Measurements from ENCODE around the gene EMILIN3. TPM values are rescaled to one million over a fixed set of nuclear protein-coding genes. Genes with fewer than 3 reads are reported as not detected.
A peak's percentile ranks its signal among the peaks of the same experiment; 100 is the strongest.

Gene EMILIN3
- total RNA-seq, 1 donor from 2014 or later = 0.47 TPM

DNA sequence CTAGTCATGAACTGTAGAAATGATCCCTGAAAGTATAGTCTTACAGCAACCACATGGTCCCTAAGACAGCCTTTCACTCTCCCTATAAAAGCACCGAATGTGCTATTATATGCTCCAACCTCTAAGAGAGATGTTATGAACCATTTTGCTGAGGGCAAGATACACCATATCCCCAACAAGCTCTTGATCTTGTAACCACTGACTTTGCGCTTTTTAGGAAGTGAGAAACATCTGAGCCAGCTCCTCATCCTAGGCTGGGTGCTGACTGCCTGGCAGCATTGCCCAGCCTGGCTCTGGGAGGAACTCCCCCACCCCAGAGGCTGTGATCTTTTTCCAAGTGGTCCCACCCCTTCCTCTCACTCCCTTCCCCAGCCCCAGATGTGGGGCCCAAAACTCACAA, 3.1 kb upstream of the EMILIN3 start:
- TF ChIP-seq, protein P1, sequence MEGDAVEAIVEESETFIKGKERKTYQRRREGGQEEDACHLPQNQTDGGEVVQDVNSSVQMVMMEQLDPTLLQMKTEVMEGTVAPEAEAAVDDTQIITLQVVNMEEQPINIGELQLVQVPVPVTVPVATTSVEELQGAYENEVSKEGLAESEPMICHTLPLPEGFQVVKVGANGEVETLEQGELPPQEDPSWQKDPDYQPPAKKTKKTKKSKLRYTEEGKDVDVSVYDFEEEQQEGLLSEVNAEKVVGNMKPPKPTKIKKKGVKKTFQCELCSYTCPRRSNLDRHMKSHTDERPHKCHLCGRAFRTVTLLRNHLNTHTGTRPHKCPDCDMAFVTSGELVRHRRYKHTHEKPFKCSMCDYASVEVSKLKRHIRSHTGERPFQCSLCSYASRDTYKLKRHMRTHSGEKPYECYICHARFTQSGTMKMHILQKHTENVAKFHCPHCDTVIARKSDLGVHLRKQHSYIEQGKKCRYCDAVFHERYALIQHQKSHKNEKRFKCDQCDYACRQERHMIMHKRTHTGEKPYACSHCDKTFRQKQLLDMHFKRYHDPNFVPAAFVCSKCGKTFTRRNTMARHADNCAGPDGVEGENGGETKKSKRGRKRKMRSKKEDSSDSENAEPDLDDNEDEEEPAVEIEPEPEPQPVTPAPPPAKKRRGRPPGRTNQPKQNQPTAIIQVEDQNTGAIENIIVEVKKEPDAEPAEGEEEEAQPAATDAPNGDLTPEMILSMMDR (IDR thresholded peaks at IDR 0.05) = no peak
- DNase-seq (ENCODE audit: low spot score) = peak; percentile 39
- Mint-ChIP-seq H3K4me1 (ENCODE audit: low read depth) (peaks cover 6% of the 10 kb centered on the region), H3K27ac (ENCODE audit: unreplicated experiment) (no peak overlapping the region), H3K4me3 (ENCODE audit: unreplicated experiment) (no peak overlapping the region), H3K36me3 (ENCODE audit: low read depth) (no peaks in the 10 kb centered on the region), H3K27me3 (ENCODE audit: low read depth) (peaks cover 25% of the 10 kb centered on the region), H3K9me3 (ENCODE audit: low read depth) (peaks cover 5% of the 10 kb centered on the region)

DNA sequence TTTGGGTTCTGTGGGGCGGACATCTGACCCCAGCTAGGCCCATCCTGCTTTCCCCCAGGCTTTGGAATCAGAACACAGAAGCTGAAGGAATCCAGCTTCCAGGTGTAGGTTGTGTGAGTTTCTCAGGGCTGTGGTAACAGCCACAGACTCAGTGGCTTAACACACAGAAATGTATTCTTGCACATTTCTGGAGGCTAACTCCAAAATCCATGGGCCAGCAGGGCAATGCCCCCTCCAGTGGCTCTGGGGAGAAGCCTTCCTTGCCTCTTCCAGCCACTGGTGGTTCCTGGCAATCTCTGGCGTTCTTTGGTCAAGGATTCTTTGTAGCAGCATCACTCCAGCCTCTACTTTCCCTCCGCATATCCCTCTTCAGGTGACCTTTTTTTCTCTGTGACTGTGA, 1.3 kb upstream of the EMILIN3 start:
- Mint-ChIP-seq H3K4me3 (ENCODE audit: unreplicated experiment) (no peak overlapping the region), H3K9me3 (ENCODE audit: low read depth) (peaks cover 5% of the 10 kb centered on the region), H3K27me3 (ENCODE audit: low read depth) (peaks cover 17% of the 10 kb centered on the region), H3K4me1 (ENCODE audit: low read depth) (peaks cover 6% of the 10 kb centered on the region), H3K36me3 (ENCODE audit: low read depth) (no peaks in the 10 kb centered on the region), H3K27ac (ENCODE audit: unreplicated experiment) (no peak overlapping the region)
- TF ChIP-seq, protein P1 (IDR thresholded peaks at IDR 0.05) = no peak
- DNase-seq (ENCODE audit: low spot score) = peak; percentile 27

DNA sequence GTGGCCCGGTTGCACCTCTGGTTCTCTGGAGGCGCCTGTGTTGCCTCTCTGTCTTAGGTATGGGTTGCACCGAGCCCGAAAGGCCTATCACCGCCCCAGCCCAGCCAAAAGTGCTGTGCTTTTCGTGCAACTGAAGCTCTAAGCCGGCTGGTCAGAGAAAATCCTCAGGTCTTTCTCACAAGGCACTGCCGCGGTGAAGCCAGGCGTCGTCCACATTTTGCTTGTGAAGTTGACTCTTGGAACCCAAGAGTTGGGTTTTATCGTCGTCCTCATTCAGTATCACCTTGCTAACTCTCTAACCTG, 726 bp upstream of the EMILIN3 start:
- TF ChIP-seq, protein P1 (IDR thresholded peaks at IDR 0.05) = no peak
- H3K27me3 Mint-ChIP-seq (ENCODE audit: low read depth) = peaks cover 13% of the 10 kb centered on the region
- peak; percentile 69 for DNase-seq (ENCODE audit: low spot score)
- H3K4me1 Mint-ChIP-seq (ENCODE audit: low read depth) = peaks cover 6% of the 10 kb centered on the region
- H3K27ac Mint-ChIP-seq (ENCODE audit: unreplicated experiment) = no peak overlapping the region
- H3K9me3 Mint-ChIP-seq (ENCODE audit: low read depth) = peaks cover 5% of the 10 kb centered on the region
- peak overlapping the region; percentile 60 for H3K4me3 Mint-ChIP-seq (ENCODE audit: unreplicated experiment)
- H3K36me3 Mint-ChIP-seq (ENCODE audit: low read depth) = no peaks in the 10 kb centered on the region

DNA sequence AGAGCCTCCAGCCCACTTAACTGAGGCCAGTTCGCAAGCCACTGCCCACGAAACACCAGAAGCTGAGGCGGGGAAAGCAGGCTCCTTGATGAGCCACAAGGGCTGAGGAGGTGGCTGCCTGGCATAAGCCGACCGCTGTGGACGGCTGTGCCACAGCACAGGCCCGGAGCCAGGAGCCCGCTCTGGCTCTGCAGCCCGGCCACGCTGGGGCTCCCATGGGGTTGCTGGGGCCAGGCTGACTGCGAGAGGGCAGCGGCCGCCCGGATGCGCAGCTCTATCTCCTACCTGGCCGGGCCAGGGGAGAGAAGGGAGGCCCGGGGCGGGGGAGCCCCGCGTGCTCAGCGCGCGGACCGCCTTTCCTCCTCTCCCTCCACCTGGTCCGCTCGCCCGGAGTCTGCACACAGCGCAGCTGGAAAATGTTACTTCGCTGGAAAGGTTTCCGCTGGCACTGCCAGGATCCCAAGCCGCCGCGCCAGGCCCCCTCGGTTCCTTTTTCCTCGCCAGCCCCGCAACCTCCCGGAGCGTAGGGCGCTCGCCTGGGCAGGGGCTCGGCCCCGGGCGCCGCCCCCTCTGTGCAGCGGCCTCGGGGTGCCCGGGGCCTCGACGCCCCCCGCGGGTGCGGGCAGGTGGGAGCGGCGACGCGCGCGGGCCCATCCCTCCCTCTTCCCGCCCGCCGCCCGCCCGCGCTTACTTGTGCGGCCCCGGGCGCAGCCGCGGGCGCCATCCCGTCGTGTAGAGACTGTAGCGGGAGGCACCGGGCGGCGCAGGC, 657 bp downstream of the EMILIN3 start:
- Mint-ChIP-seq H3K4me3 (ENCODE audit: unreplicated experiment) (peak overlapping the region; percentile 44), H3K27me3 (ENCODE audit: low read depth) (peaks cover 13% of the 10 kb centered on the region), H3K36me3 (ENCODE audit: low read depth) (no peaks in the 10 kb centered on the region), H3K4me1 (ENCODE audit: low read depth) (peaks cover 6% of the 10 kb centered on the region), H3K9me3 (ENCODE audit: low read depth) (no peaks in the 10 kb centered on the region), H3K27ac (ENCODE audit: unreplicated experiment) (no peak overlapping the region)
- peak; percentile 69 for DNase-seq (ENCODE audit: low spot score)
- TF ChIP-seq, protein P1 (IDR thresholded peaks at IDR 0.05) = no peak

DNA sequence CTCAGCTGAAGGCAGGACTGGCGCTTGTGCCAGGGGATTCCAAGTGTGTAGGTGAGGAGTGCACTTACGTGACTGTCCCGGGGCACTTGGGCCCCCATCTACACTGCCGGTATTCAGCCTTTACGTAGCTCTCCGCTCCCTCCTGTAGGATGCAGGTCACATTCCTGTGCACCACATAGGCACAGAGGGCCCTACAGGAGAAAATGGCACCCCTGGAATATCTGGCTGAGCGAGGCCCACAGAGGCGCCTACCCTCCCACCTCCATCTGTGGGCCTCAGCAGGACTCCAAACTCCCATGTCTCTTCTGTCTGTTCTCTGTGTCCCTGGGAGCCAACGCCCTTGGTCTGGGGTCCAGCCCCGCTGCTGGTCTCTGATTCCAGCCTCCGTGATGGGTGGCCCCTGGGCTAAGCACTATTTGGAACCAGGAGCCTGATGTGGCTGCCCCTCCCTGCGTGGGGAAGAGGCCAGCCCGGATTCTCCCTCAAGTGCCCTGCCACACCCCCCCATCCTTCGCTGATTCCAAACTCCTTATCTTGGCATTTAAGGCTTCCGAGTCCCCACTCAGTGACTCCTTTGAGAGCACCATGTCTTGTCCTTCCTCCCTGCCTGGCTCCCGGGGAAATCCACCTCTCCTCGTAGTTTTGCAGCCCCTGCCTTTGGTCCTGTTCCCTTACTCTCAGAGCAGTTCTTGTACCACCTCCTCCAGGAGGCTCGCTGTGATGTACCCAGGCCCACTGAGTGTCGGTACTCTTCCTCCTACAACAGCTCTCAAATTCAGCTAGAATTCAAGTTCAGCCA, 1.5 kb downstream of the EMILIN3 start:
- Mint-ChIP-seq H3K9me3 (ENCODE audit: low read depth) (no peaks in the 10 kb centered on the region), H3K36me3 (ENCODE audit: low read depth) (no peaks in the 10 kb centered on the region), H3K27me3 (ENCODE audit: low read depth) (peaks cover 13% of the 10 kb centered on the region), H3K4me1 (ENCODE audit: low read depth) (peaks cover 6% of the 10 kb centered on the region), H3K27ac (ENCODE audit: unreplicated experiment) (no peak overlapping the region), H3K4me3 (ENCODE audit: unreplicated experiment) (peak overlapping the region; percentile 44)
- TF ChIP-seq, protein P1 (IDR thresholded peaks at IDR 0.05) = no peak
- peak; percentile 56 for DNase-seq (ENCODE audit: low spot score)

All from chondrocyte (in vitro differentiated cells).